Activated CD8-positive, alpha-beta T cell treated with anti-CD3 and anti-CD28 coated beads, Interleukin-2, amount 10 ng/mL, durations not matched to agents 7 days and 5 days (primary cell): ENCODE results near the gene VDR. TPM values are rescaled to one million over a fixed set of nuclear protein-coding genes. Genes with fewer than 3 reads are reported as not detected.

Experiments used
- ATAC-seq: fragments of 150-1000 bp; cut with Tn5 transposase; one replicate; pipeline ENCODE4 v1.10.0; 2021; ENCODE audit warnings: moderate library complexity
- CTCF ChIA-PET: fragments of 350-600 bp; sonication (Branson Sonifier 250); formaldehyde crosslinking; loops from one replicate; lab custom pipeline; 2021; ENCODE audit warnings: antibody characterized with exemption; lab: Charles Lee
- POLR2A ChIA-PET: fragments of 350-600 bp; sonication (Branson Sonifier 250); formaldehyde crosslinking; loops from one replicate; lab custom pipeline; 2021; ENCODE audit warnings: antibody characterized with exemption; lab: Charles Lee
- DNase-seq: peaks from one replicate; pipeline ENCODE4 v3.0.0-alpha.2; 2020
- H3K27ac Mint-ChIP-seq: one replicate; pipeline ENCODE4 v1.8.0; 2021; ENCODE audit warnings: mild to moderate bottlenecking, mixed read lengths
- H3K27me3 Mint-ChIP-seq: one replicate; pipeline ENCODE4 v1.8.0; 2021; ENCODE audit warnings: low read depth, mixed read lengths
- H3K36me3 Mint-ChIP-seq: one replicate; pipeline ENCODE4 v1.8.0; 2021; ENCODE audit warnings: low read depth, mixed read lengths
- H3K4me1 Mint-ChIP-seq: one replicate; pipeline ENCODE4 v1.8.0; 2021; ENCODE audit warnings: low read depth, mixed read lengths
- H3K4me3 Mint-ChIP-seq: one replicate; pipeline ENCODE4 v1.8.0; 2021; ENCODE audit warnings: mild to moderate bottlenecking, mixed read lengths
- H3K9me3 Mint-ChIP-seq: one replicate; pipeline ENCODE4 v1.8.0; 2022; ENCODE audit warnings: mixed read lengths; ENCODE audit not compliant: insufficient read depth
- total RNA-seq, 2 experiments: library from RNA; stranded (reverse); gene quantifications; one replicate each; pipeline ENCODE4 v1.2.3, GENCODE V29; 2021

VDR gene
- total RNA-seq, 2 experiments from 2014 or later = 13.2 to 14.5 TPM

- DNase-seq (no peak), ATAC-seq (no peak)
- ChIA-PET POLR2A (interaction anchor here (0.6 kb wide), 1 partner anchor 978 kb away, joined by 9 read pairs; no protein-coding TSS in a partner anchor), CTCF (interaction anchor here (1.2 to 1.3 kb wide), 2 partner anchors 12 to 43 kb away, joined by 3 to 5 read pairs; no protein-coding TSS in a partner anchor)
- Mint-ChIP-seq H3K9me3 (no peaks in the 10 kb centered on the region), H3K27me3 (no peaks in the 10 kb centered on the region), H3K36me3 (peaks cover 59% of the 10 kb centered on the region), H3K4me3 (no peak overlapping the region), H3K4me1 (peaks cover 25% of the 10 kb centered on the region), H3K27ac (no peak overlapping the region)
These were observed 109.5 kb downstream of the VDR start for GRCh38 chr12:47795121-47795813.

- H3K4me1 Mint-ChIP-seq = peaks cover 21% of the 10 kb centered on the region
- H3K27ac Mint-ChIP-seq = peak overlapping the region; percentile 30
- POLR2A ChIA-PET = no interaction called here
- no peak overlapping the region for H3K4me3 Mint-ChIP-seq
- CTCF ChIA-PET = interaction anchor here (1.2 to 1.3 kb wide), 2 partner anchors 13 to 44 kb away, joined by 3 to 5 read pairs; no protein-coding TSS in a partner anchor
- peaks cover 58% of the 10 kb centered on the region for H3K36me3 Mint-ChIP-seq
- H3K9me3 Mint-ChIP-seq = no peaks in the 10 kb centered on the region
- ATAC-seq (no peak), DNase-seq (no peak)
- H3K27me3 Mint-ChIP-seq = no peaks in the 10 kb centered on the region
These were observed 110.1 kb downstream of the VDR start for GRCh38 chr12:47794679-47795078.

DNA sequence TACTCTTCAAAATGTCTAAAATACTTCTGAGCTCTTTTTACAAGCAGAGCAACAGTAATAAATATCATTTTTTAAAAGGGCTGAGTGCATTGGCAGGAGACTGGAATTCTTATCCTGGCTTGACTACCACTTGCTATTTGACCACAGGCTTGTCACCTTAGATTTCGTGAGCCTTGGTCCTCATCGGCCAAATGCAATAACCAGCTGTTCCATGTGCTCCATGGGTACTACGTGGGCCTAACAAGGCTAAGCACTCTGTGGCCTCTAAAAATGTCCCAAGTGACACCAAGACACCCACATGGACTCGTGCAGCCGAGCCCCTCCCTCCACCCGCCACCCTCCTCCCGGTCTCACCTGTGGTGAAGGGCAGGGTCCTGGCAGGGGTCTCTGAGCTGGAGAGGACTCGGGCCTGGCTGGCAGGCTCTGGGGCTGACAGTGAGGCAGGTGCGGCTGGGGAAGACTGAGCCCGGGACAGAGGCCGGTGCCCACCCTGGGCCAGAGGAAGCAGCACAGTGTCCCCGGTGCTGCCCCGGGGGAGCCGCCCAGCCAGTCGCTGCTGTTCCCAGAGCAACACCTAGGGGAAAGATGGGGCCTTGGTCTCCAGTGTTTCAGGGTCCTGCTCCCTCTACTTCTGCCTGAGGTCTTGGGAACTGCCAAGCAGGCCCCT is 111.6 kb downstream of the VDR start:
- no peak overlapping the region for H3K4me3 Mint-ChIP-seq
- peaks cover 63% of the 10 kb centered on the region for H3K36me3 Mint-ChIP-seq
- ChIA-PET CTCF (interaction anchor here (0.6 to 1.6 kb wide), 5 partner anchors 9 to 366 kb away, joined by 3 to 9 read pairs (median 3); partner anchors contain the start of gene TMEM106C), POLR2A (no interaction called here)
- H3K27ac Mint-ChIP-seq = no peak overlapping the region
- H3K4me1 Mint-ChIP-seq = peaks cover 9% of the 10 kb centered on the region
- no peaks in the 10 kb centered on the region for H3K9me3 Mint-ChIP-seq
- H3K27me3 Mint-ChIP-seq = no peaks in the 10 kb centered on the region
- no peak for ATAC-seq
- no peak for DNase-seq

DNA sequence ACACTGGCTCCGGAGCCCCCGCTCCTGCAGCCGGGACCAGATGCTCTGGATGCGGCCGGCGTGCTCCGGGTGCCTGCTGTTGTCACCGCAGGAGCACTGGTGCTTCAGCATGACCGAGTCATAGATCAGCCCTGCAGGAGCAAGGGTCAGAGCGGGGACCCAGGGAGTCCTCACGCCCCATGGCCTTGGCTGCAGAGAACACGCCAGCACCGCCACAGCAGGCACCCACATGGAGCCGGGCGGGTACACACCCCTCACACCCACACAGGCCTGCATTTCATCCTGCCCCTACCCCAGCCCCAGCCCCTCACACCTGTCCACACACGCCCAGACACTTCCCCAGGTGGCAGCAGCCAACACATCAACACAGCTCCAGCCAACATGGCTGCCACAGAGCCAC is 112.9 kb downstream of the VDR start:
- CTCF ChIA-PET = interaction anchor here (1.3 to 2.0 kb wide), 6 partner anchors 10 to 77 kb away, joined by 3 to 9 read pairs (median 6); no protein-coding TSS in a partner anchor
- peaks cover 68% of the 10 kb centered on the region for H3K36me3 Mint-ChIP-seq
- H3K9me3 Mint-ChIP-seq = no peaks in the 10 kb centered on the region
- H3K4me1 Mint-ChIP-seq = no peaks in the 10 kb centered on the region
- H3K4me3 Mint-ChIP-seq = no peak overlapping the region
- no peak overlapping the region for H3K27ac Mint-ChIP-seq
- ATAC-seq (no peak), DNase-seq (no peak)
- H3K27me3 Mint-ChIP-seq = no peaks in the 10 kb centered on the region
- POLR2A ChIA-PET = no interaction called here

Other genes with a start within 250 kb of the VDR start
- 10 to 100 TPM; 41.6 to 41.7 TPM for gene RPAP3, start 199.0 kb downstream of the VDR start, total RNA-seq
- gene ENDOU, start 179.5 kb downstream of the VDR start, total RNA-seq = not detected
- under 1 TPM in 1 of 2 experiments, not detected in 1; 0.24 TPM for gene RAPGEF3, start 146.1 kb downstream of the VDR start, total RNA-seq
- gene SLC48A1, start 131.8 kb downstream of the VDR start, total RNA-seq = 1 to 10 TPM; 7.0 to 8.1 TPM
- gene HDAC7, start 85.1 kb downstream of the VDR start, total RNA-seq = 100 to 1,000 TPM; 180 to 207 TPM
- gene TMEM106C, start 58.6 kb upstream of the VDR start, total RNA-seq = 100 to 1,000 TPM; 139 to 140 TPM
- gene COL2A1, start 99.5 kb upstream of the VDR start, total RNA-seq = not detected
- 10 to 100 TPM; 45.6 to 50.1 TPM for gene SENP1, start 201.1 kb upstream of the VDR start, total RNA-seq
- gene PFKM, start 214.4 kb upstream of the VDR start, total RNA-seq = 10 to 100 TPM; 20.6 to 22.7 TPM